Glomerular visceral epithelial cell (primary cell): ENCODE data around the gene PLA2G2F.

Source experiments
- DNase-seq: peaks from one replicate; pipeline ENCODE4 v3.0.0-alpha.2; 2016; ENCODE audit errors: extremely low spot score

Gene PLA2G2F

GRCh38 chr1:20189664-20190063, 50.5 kb downstream of the PLA2G2F start:
- no peak for DNase-seq

- DNase-seq = no peak
Observed at GRCh38 chr1:20190256-20191160, 51.4 kb downstream of the PLA2G2F start.

GRCh38 chr1:20191266-20191825, 52.2 kb downstream of the PLA2G2F start:
- no peak for DNase-seq

GRCh38 chr1:20192364-20192763, 53.2 kb downstream of the PLA2G2F start:
- no peak for DNase-seq

GRCh38 chr1:20192871-20193411, 53.8 kb downstream of the PLA2G2F start:
- no peak for DNase-seq

- no peak for DNase-seq
Observed at GRCh38 chr1:20194224-20194623, 55.1 kb downstream of the PLA2G2F start.

GRCh38 chr1:20194757-20195461, 55.8 kb downstream of the PLA2G2F start:
- DNase-seq = peak; percentile 42

- DNase-seq = no peak
Observed at GRCh38 chr1:20195462-20195780, 56.3 kb downstream of the PLA2G2F start.

GRCh38 chr1:20197329-20197791, 58.2 kb downstream of the PLA2G2F start:
- no peak for DNase-seq

GRCh38 chr1:20198296-20198695, 59.2 kb downstream of the PLA2G2F start:
- DNase-seq = no peak

- no peak for DNase-seq
Observed at GRCh38 chr1:20198918-20199317, 59.8 kb downstream of the PLA2G2F start.

- no peak for DNase-seq
Observed at GRCh38 chr1:20199403-20199802, 60.3 kb downstream of the PLA2G2F start.

- no peak for DNase-seq
Observed at GRCh38 chr1:20199840-20200239, 60.7 kb downstream of the PLA2G2F start.
